CD8-positive, alpha-beta memory T cell (primary cell): Measurements from ENCODE around the gene EIF3L. TPM values are rescaled to one million over a fixed set of nuclear protein-coding genes. Genes with fewer than 3 reads are reported as not detected.

Source experiments
- CTCF ChIA-PET: fragments of 350-600 bp; sonication (Branson Sonifier 250); formaldehyde crosslinking; loops from one replicate; lab custom pipeline; 2021; ENCODE audit warnings: antibody characterized with exemption; lab: Charles Lee
- POLR2A ChIA-PET: fragments of 350-600 bp; sonication (Branson Sonifier 250); formaldehyde crosslinking; loops from one replicate; lab custom pipeline; 2021; ENCODE audit warnings: antibody characterized with exemption; lab: Charles Lee
- DNase-seq, 5 donors: peaks; one replicate each; pipeline versions ENCODE4 v3.0.0 to v3.0.0-alpha.2; 2020 to 2022; ENCODE audit warnings: mixed read lengths in 1 of 5
- H3K27ac ChIP-seq: one replicate; pipeline ENCODE4 v1.7.0; 2013; ENCODE audit warnings: low read depth, mild to moderate bottlenecking, low read length, moderate library complexity
- H3K27me3 ChIP-seq: 2 replicates; pipeline ENCODE4 v1.7.0; 2013; ENCODE audit warnings: low read length, mild to moderate bottlenecking; ENCODE audit not compliant: insufficient read depth, poor library complexity, severe bottlenecking
- H3K36me3 ChIP-seq: 2 replicates; pipeline ENCODE4 v1.7.0; 2013; ENCODE audit warnings: mild to moderate bottlenecking, low read length, moderate library complexity; ENCODE audit not compliant: insufficient read depth
- H3K4me1 ChIP-seq: 2 replicates; pipeline ENCODE4 v1.7.0; 2013; ENCODE audit warnings: mild to moderate bottlenecking, low read length, moderate library complexity; ENCODE audit not compliant: insufficient read depth
- H3K4me3 ChIP-seq: 2 replicates; pipeline ENCODE4 v1.7.0; 2013; ENCODE audit warnings: mild to moderate bottlenecking, low read length
- H3K9me3 ChIP-seq: 2 replicates; pipeline ENCODE4 v1.7.0; 2013; ENCODE audit warnings: mild to moderate bottlenecking, low read length
- H3K27ac Mint-ChIP-seq, 8 donors: one replicate each; pipeline ENCODE4 v1.8.0; 2020 to 2021; ENCODE audit warnings: mixed read lengths in 8 of 8, mild to moderate bottlenecking in 6 of 8, inconsistent platforms in 3 of 8, moderate library complexity in 3 of 8
- H3K27me3 Mint-ChIP-seq, 2 donors: one replicate each; pipeline ENCODE4 v1.8.0; 2020 to 2021; ENCODE audit warnings: mixed read lengths in 2 of 2, mild to moderate bottlenecking in 1 of 2, moderate library complexity in 1 of 2
- H3K36me3 Mint-ChIP-seq, 3 donors: one replicate each; pipeline ENCODE4 v1.8.0; 2020 to 2021; ENCODE audit warnings: mixed read lengths in 3 of 3, inconsistent platforms in 1 of 3, mild to moderate bottlenecking in 1 of 3
- H3K4me1 Mint-ChIP-seq, 3 donors: one replicate each; pipeline ENCODE4 v1.8.0; 2020 to 2021; ENCODE audit warnings: mixed read lengths in 3 of 3, inconsistent platforms in 1 of 3, mild to moderate bottlenecking in 1 of 3
- H3K4me3 Mint-ChIP-seq, 7 donors: one replicate each; pipeline ENCODE4 v1.8.0; 2020 to 2021; ENCODE audit warnings: mixed read lengths in 7 of 7, mild to moderate bottlenecking in 6 of 7, moderate library complexity in 4 of 7, inconsistent platforms in 2 of 7
- H3K9me3 Mint-ChIP-seq, 5 donors: one replicate each; pipeline ENCODE4 v1.8.0; 2020 to 2022; ENCODE audit warnings: mixed read lengths in 5 of 5, mild to moderate bottlenecking in 3 of 5, moderate library complexity in 2 of 5, inconsistent platforms in 1 of 5
- polyA plus RNA-seq: library from polyadenylated mRNA; unstranded; fragments of 300-500 nt; fragmentation: Illumina TruSeq; gene quantifications from one replicate; pipeline ENCODE4 v1.2.3, GENCODE V29; 2021
- total RNA-seq, 2 experiments: library from RNA; stranded (reverse); gene quantifications; one replicate each; pipeline ENCODE4 v1.2.3, GENCODE V29; 2021

The EIF3L gene
- total and polyA plus RNA-seq, 3 experiments from 2014 or later, result 266 to 556 (median 549) TPM

GRCh38 chr22:37870273-37870672 lies 21.1 kb downstream of the EIF3L start:
- Histone ChIP-seq H3K27ac (no peak overlapping the region), H3K36me3 (peaks cover 50% of the 10 kb centered on the region), H3K4me3 (no peak overlapping the region), H3K4me1 (no peaks in the 10 kb centered on the region), H3K27me3 (no peaks in the 10 kb centered on the region), H3K9me3 (no peaks in the 10 kb centered on the region)
- no peaks in the 10 kb centered on the region for H3K4me1 Mint-ChIP-seq
- H3K9me3 Mint-ChIP-seq, result no peaks in the 10 kb centered on the region
- CTCF ChIA-PET, result no interaction called here
- H3K36me3 Mint-ChIP-seq, result peaks cover 5 to 81% (median 18%) of the 10 kb centered on the region in 3 donors
- H3K27ac Mint-ChIP-seq, result no peak overlapping the region
- POLR2A ChIA-PET, result no interaction called here
- H3K4me3 Mint-ChIP-seq, result no peak overlapping the region
- H3K27me3 Mint-ChIP-seq, result no peaks in the 10 kb centered on the region
- DNase-seq, result no peak

- Mint-ChIP-seq H3K9me3 (no peaks in the 10 kb centered on the region), H3K4me1 (peaks cover 12 to 18% (median 13%) of the 10 kb centered on the region in 3 donors), H3K27me3 (no peaks in the 10 kb centered on the region), H3K27ac (no peak overlapping the region), H3K36me3 (peaks cover 10 to 66% (median 19%) of the 10 kb centered on the region in 3 donors), H3K4me3 (no peak overlapping the region)
- Histone ChIP-seq H3K27ac (no peak overlapping the region), H3K9me3 (no peaks in the 10 kb centered on the region), H3K4me1 (no peaks in the 10 kb centered on the region), H3K4me3 (no peak overlapping the region), H3K27me3 (no peaks in the 10 kb centered on the region), H3K36me3 (peaks cover 30% of the 10 kb centered on the region)
- no peak for DNase-seq
- ChIA-PET POLR2A (no interaction called here), CTCF (interaction anchor here (1.3 kb wide), 1 partner anchor 17 kb away, joined by 5 read pairs; no protein-coding TSS in a partner anchor)
Observed at GRCh38 chr22:37880668-37881440, 31.6 kb downstream of the EIF3L start.

- Histone ChIP-seq H3K36me3 (peaks cover 26% of the 10 kb centered on the region), H3K4me3 (no peak overlapping the region), H3K27ac (no peak overlapping the region), H3K9me3 (no peaks in the 10 kb centered on the region), H3K4me1 (no peaks in the 10 kb centered on the region), H3K27me3 (no peaks in the 10 kb centered on the region)
- no peaks in the 10 kb centered on the region for H3K9me3 Mint-ChIP-seq
- H3K4me1 Mint-ChIP-seq, result peaks cover 14 to 17% (median 15%) of the 10 kb centered on the region in 3 donors
- CTCF ChIA-PET, result interaction anchor here (1.1 kb wide), 1 partner anchor 46 kb away, joined by 3 read pairs; no protein-coding TSS in a partner anchor
- H3K36me3 Mint-ChIP-seq, result peaks cover 0 to 62% (median 19%) of the 10 kb centered on the region in 3 donors
- DNase-seq, result no peak
- POLR2A ChIA-PET, result no interaction called here
- H3K4me3 Mint-ChIP-seq, result no peak overlapping the region
- no peaks in the 10 kb centered on the region for H3K27me3 Mint-ChIP-seq
- no peak overlapping the region for H3K27ac Mint-ChIP-seq
Observed at GRCh38 chr22:37884420-37884819, 35.2 kb downstream of the EIF3L start.

GRCh38 chr22:37887584-37888378 lies 38.6 kb downstream of the EIF3L start:
- Histone ChIP-seq H3K36me3 (peaks cover 20% of the 10 kb centered on the region), H3K9me3 (no peaks in the 10 kb centered on the region), H3K27ac (no peak overlapping the region), H3K4me3 (no peak overlapping the region), H3K4me1 (no peaks in the 10 kb centered on the region), H3K27me3 (no peaks in the 10 kb centered on the region)
- H3K9me3 Mint-ChIP-seq, result no peaks in the 10 kb centered on the region
- peaks cover 9 to 18% (median 11%) of the 10 kb centered on the region in 3 donors for H3K4me1 Mint-ChIP-seq
- no peak for DNase-seq
- POLR2A ChIA-PET, result no interaction called here
- H3K36me3 Mint-ChIP-seq, result peaks cover 4 to 59% (median 16%) of the 10 kb centered on the region in 3 donors
- H3K27ac Mint-ChIP-seq, result peak overlapping the region in 6 of 8 donors; percentile 12 to 83 (median 60)
- no peaks in the 10 kb centered on the region for H3K27me3 Mint-ChIP-seq
- no peak overlapping the region for H3K4me3 Mint-ChIP-seq
- CTCF ChIA-PET, result interaction anchor here (0.8 to 2.2 kb wide), 4 partner anchors 9 to 78 kb away, joined by 3 to 9 read pairs (median 3); no protein-coding TSS in a partner anchor

- ChIA-PET POLR2A (interaction anchor here (2.3 kb wide), 1 partner anchor 14 kb away, joined by 6 read pairs; the partner anchor contains the start of gene MICALL1), CTCF (no interaction called here)
- peaks cover 13% of the 10 kb centered on the region for H3K36me3 ChIP-seq
- H3K4me3 Mint-ChIP-seq, result peak overlapping the region in 1 of 7 donors; percentile 57
- H3K27ac Mint-ChIP-seq, result peak overlapping the region in 5 of 8 donors; percentile 3 to 83 (median 15)
- no peaks in the 10 kb centered on the region for H3K27me3 ChIP-seq
- H3K27ac ChIP-seq, result no peak overlapping the region
- no peaks in the 10 kb centered on the region for H3K9me3 ChIP-seq
- peaks cover 19 to 25% (median 20%) of the 10 kb centered on the region in 3 donors for H3K4me1 Mint-ChIP-seq
- H3K9me3 Mint-ChIP-seq, result no peaks in the 10 kb centered on the region
- H3K36me3 Mint-ChIP-seq, result peaks cover 4 to 41% (median 10%) of the 10 kb centered on the region in 3 donors
- no peak for DNase-seq
- peaks cover 18% of the 10 kb centered on the region for H3K4me1 ChIP-seq
- H3K4me3 ChIP-seq, result no peak overlapping the region
- H3K27me3 Mint-ChIP-seq, result no peaks in the 10 kb centered on the region
Observed at GRCh38 chr22:37891926-37892325, 42.7 kb downstream of the EIF3L start.

GRCh38 chr22:37892566-37893335 lies 43.5 kb downstream of the EIF3L start:
- peak overlapping the region in 2 of 8 donors; percentile 32 to 91 for H3K27ac Mint-ChIP-seq
- Histone ChIP-seq H3K9me3 (no peaks in the 10 kb centered on the region), H3K4me3 (no peak overlapping the region), H3K27me3 (no peaks in the 10 kb centered on the region), H3K4me1 (peaks cover 23% of the 10 kb centered on the region), H3K36me3 (peaks cover 13% of the 10 kb centered on the region), H3K27ac (no peak overlapping the region)
- H3K4me3 Mint-ChIP-seq, result no peak overlapping the region
- peaks cover 19 to 28% (median 26%) of the 10 kb centered on the region in 3 donors for H3K4me1 Mint-ChIP-seq
- ChIA-PET CTCF (no interaction called here), POLR2A (interaction anchor here (0.5 to 2.3 kb wide), 2 partner anchors 13 to 59 kb away, joined by 4 to 6 read pairs; partner anchors contain the start of gene MICALL1)
- H3K36me3 Mint-ChIP-seq, result peaks cover 4 to 34% (median 9%) of the 10 kb centered on the region in 3 donors
- H3K9me3 Mint-ChIP-seq, result no peaks in the 10 kb centered on the region
- H3K27me3 Mint-ChIP-seq, result no peaks in the 10 kb centered on the region
- peak in 1 of 5 donors; percentile 4 for DNase-seq

GRCh38 chr22:37893583-37893983 lies 44.4 kb downstream of the EIF3L start:
- Mint-ChIP-seq H3K9me3 (no peaks in the 10 kb centered on the region), H3K4me1 (peaks cover 20 to 30% (median 23%) of the 10 kb centered on the region in 3 donors)

More at GRCh38 chr22:37893583-37893983, 44.4 kb downstream of the EIF3L start:
- ChIA-PET CTCF (interaction anchor here (1.2 kb wide), 1 partner anchor 41 kb away, joined by 3 read pairs; no protein-coding TSS in a partner anchor), POLR2A (interaction anchor here (2.3 kb wide), 1 partner anchor 12 kb away, joined by 6 read pairs; the partner anchor contains the start of gene MICALL1)
- Mint-ChIP-seq H3K4me3 (no peak overlapping the region), H3K27ac (peak overlapping the region in 6 of 8 donors; percentile 37 to 91 (median 74)), H3K27me3 (no peaks in the 10 kb centered on the region), H3K36me3 (peaks cover 1 to 25% (median 4%) of the 10 kb centered on the region in 3 donors)
- DNase-seq, result peak in 1 of 5 donors; percentile 21
- H3K4me3 ChIP-seq, result no peak overlapping the region
- H3K9me3 ChIP-seq, result no peaks in the 10 kb centered on the region
- no peaks in the 10 kb centered on the region for H3K27me3 ChIP-seq
- peaks cover 23% of the 10 kb centered on the region for H3K4me1 ChIP-seq
- no peak overlapping the region for H3K27ac ChIP-seq
- H3K36me3 ChIP-seq, result peaks cover 6% of the 10 kb centered on the region
